Esophagus (tissue), 2 donors: ENCODE data around the gene USP3. TPM values are rescaled to one million over a fixed set of nuclear protein-coding genes. Genes with fewer than 3 reads are reported as not detected.

ENCODE experiments used
- H3K27ac ChIP-seq, 2 donors: one replicate each; pipeline ENCODE4 v1.5.1; 2013; ENCODE audit warnings: low read depth in 2 of 2, mild to moderate bottlenecking in 2 of 2, inconsistent platforms in 1 of 2, low read length in 1 of 2, moderate library complexity in 1 of 2
- H3K27me3 ChIP-seq, 2 donors: one replicate each; pipeline ENCODE4 v1.6.1; 2013; ENCODE audit warnings: low read length in 2 of 2, control low read depth in 1 of 2, mild to moderate bottlenecking in 1 of 2; ENCODE audit not compliant: insufficient read depth in 2 of 2, control insufficient read depth in 1 of 2
- H3K36me3 ChIP-seq, 2 donors: one replicate each; pipeline ENCODE4 v1.6.1; 2013; ENCODE audit warnings: low read length in 1 of 2; ENCODE audit not compliant: control insufficient read depth in 2 of 2, insufficient read depth in 2 of 2
- H3K4me1 ChIP-seq, 2 donors: one replicate each; pipeline ENCODE4 v1.6.1; 2013; ENCODE audit warnings: low read length in 1 of 2; ENCODE audit not compliant: control insufficient read depth in 2 of 2, insufficient read depth in 2 of 2
- H3K4me3 ChIP-seq, 2 donors: one replicate each; pipeline ENCODE4 v1.5.1; 2013; ENCODE audit warnings: low read length in 2 of 2, mild to moderate bottlenecking in 2 of 2, low read depth in 1 of 2, moderate library complexity in 1 of 2
- H3K9me3 ChIP-seq, 2 donors: one replicate each; pipeline ENCODE4 v1.6.1; 2013; ENCODE audit warnings: mild to moderate bottlenecking in 2 of 2, low read depth in 1 of 2, low read length in 1 of 2, moderate library complexity in 1 of 2; ENCODE audit not compliant: control insufficient read depth in 2 of 2, insufficient read depth in 1 of 2
- WGBS, 2 donors: extraction: QIAGEN DNeasy Blood & Tissue Kit; methylation state at CpG; one replicate each; pipeline ENCODE4 v1.1.7; 2013; 5-methylcytosine and 5-hydroxymethylcytosine counted together
- polyA plus RNA-seq, 2 donors: library from polyadenylated mRNA; stranded (reverse); fragments of 200-250 nt; gene quantifications; one replicate each; pipeline ENCODE4 v1.2.3, GENCODE V29; 2013
- donor health status: healthy with polysubstance abuse.
- donor health status: Bipolar disorder and iron deficiency.

Gene USP3
- polyA plus RNA-seq, 2 donors: 14.0 to 15.0 TPM

- Histone ChIP-seq H3K36me3 (no peaks in the 10 kb centered on the region), H3K4me1 (peaks cover 3 to 10% of the 10 kb centered on the region in 2 donors), H3K27me3 (no peaks in the 10 kb centered on the region), H3K9me3 (no peaks in the 10 kb centered on the region), H3K27ac (peak overlapping the region in 1 of 2 donors; percentile 2), H3K4me3 (no peak overlapping the region)
- 60 to 61% methylated on average over 8 to 9 of the region's 9 CpGs for WGBS, 2 donors
These were observed 29.5 kb upstream of the USP3 start for GRCh38 chr15:63474810-63475316.

- Histone ChIP-seq H3K36me3 (no peaks in the 10 kb centered on the region), H3K27ac (peak overlapping the region in 1 of 2 donors; percentile 5), H3K9me3 (no peaks in the 10 kb centered on the region), H3K27me3 (no peaks in the 10 kb centered on the region), H3K4me1 (peaks cover 3 to 10% of the 10 kb centered on the region in 2 donors), H3K4me3 (no peak overlapping the region)
- 90 to 92% methylated on average over 9 of the region's 9 CpGs for WGBS, 2 donors
These were observed 28.7 kb upstream of the USP3 start for GRCh38 chr15:63475707-63476106.

- WGBS, 2 donors: 50 to 60% methylated on average over 2 of the region's 2 CpGs
- Histone ChIP-seq H3K4me1 (peaks cover 3 to 12% of the 10 kb centered on the region in 2 donors), H3K27me3 (no peaks in the 10 kb centered on the region), H3K27ac (no peak overlapping the region), H3K4me3 (no peak overlapping the region), H3K36me3 (no peaks in the 10 kb centered on the region), H3K9me3 (no peaks in the 10 kb centered on the region)
These were observed 28.2 kb upstream of the USP3 start for GRCh38 chr15:63476229-63476632.

GRCh38 chr15:63478243-63478642 is 26.1 kb upstream of the USP3 start:
- peaks cover 3 to 12% of the 10 kb centered on the region in 2 donors for H3K4me1 ChIP-seq
- no peaks in the 10 kb centered on the region for H3K27me3 ChIP-seq
- H3K9me3 ChIP-seq: no peaks in the 10 kb centered on the region
- no peaks in the 10 kb centered on the region for H3K36me3 ChIP-seq
- WGBS, 2 donors: 94 to 95% methylated on average over 6 of the region's 6 CpGs
- no peak overlapping the region for H3K4me3 ChIP-seq
- no peak overlapping the region for H3K27ac ChIP-seq

DNA sequence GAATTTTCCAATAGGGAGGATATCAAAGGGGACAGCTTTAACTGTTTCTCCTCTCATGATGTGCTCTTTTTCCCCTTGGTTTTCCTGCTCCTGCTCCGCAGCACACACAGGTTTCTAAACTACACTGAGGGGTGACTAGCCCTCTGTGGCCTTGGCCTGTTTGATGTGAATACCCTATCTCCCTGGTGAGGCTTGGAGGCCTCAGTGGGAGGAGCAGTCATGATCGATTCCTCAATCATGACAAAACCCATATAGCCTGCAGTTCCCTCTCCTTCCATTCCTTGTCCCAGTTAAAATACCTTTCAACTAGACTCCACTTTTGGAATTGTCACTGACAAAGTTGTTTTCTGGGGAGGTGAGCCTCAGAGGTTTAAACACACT is 24.0 kb upstream of the USP3 start:
- no peaks in the 10 kb centered on the region for H3K9me3 ChIP-seq
- H3K4me1 ChIP-seq: peaks cover 3 to 7% of the 10 kb centered on the region in 2 donors
- no peak overlapping the region for H3K4me3 ChIP-seq
- no peaks in the 10 kb centered on the region for H3K27me3 ChIP-seq
- 87 to 88% methylated on average over 2 of the region's 2 CpGs for WGBS, 2 donors
- no peak overlapping the region for H3K27ac ChIP-seq
- no peaks in the 10 kb centered on the region for H3K36me3 ChIP-seq

DNA sequence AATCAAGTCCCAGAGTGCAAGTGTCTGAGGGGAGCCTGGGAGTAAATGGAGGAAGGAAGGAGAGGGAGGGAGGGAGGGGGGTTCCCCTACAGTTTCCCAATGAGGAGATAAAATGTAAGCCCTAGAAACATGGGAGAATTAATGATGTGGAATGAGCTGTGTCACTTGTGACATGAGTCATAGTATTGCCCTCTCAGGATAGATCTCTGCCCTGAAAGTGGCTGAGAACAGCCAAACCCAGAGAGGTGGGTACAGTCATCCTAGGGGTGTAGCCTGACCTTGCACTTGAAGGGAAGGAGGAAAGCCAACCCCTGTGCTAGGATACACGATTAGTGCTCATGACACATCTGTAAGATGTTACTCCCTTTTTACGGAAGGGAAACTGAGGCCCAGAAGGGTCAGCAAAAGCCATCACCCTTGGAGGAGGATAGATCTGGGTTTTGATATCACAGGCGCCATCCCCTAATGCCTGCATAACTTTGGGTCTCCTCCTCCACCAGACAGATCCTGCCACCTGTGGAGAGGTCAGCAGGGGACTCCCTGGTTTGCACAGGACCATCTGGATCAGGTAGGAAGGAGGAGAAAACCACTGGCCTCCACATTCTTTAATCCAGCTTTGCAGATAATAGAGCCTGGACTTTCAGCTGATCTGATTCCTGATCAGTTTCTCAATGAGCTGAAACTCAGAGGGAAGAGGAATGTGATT is 23.1 kb upstream of the USP3 start:
- no peaks in the 10 kb centered on the region for H3K9me3 ChIP-seq
- H3K4me3 ChIP-seq: no peak overlapping the region
- H3K36me3 ChIP-seq: no peaks in the 10 kb centered on the region
- 66 to 80% methylated on average over 3 of the region's 3 CpGs for WGBS, 2 donors
- no peaks in the 10 kb centered on the region for H3K27me3 ChIP-seq
- peaks cover 3 to 7% of the 10 kb centered on the region in 2 donors for H3K4me1 ChIP-seq
- H3K27ac ChIP-seq: no peak overlapping the region

DNA sequence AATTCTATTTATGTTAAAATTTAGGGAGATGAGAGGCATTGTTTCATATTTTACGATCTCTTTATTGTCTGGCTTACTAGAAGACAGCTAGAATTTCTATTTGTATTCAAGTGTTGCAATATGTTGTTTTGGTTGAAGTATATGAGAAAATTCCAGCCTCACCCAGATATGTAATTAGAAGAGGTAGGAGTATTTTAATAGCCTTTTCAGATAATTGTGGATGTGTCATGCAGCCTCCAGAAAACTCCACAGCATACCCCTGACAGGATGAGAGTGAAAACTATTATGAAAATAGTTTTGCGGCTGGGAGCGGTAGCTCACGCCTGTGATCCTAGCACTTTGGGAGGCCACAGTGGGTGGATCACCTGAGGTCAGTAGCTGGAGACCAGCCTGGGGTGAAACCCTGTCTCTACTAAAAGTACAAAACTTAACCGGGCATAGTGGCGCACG is 21.5 kb upstream of the USP3 start:
- no peaks in the 10 kb centered on the region for H3K9me3 ChIP-seq
- H3K27ac ChIP-seq: peak overlapping the region in 1 of 2 donors; percentile 55
- peaks cover 0 to 2% of the 10 kb centered on the region in 2 donors for H3K4me1 ChIP-seq
- 75 to 81% methylated on average over 7 of the region's 7 CpGs for WGBS, 2 donors
- H3K27me3 ChIP-seq: no peaks in the 10 kb centered on the region
- H3K36me3 ChIP-seq: no peaks in the 10 kb centered on the region
- H3K4me3 ChIP-seq: no peak overlapping the region

GRCh38 chr15:63483521-63484371 is 20.6 kb upstream of the USP3 start:
- 58 to 60% methylated on average over 6 of the region's 6 CpGs for WGBS, 2 donors
- H3K27ac ChIP-seq: peak overlapping the region; percentile 52 to 55
- no peak overlapping the region for H3K4me3 ChIP-seq
- no peaks in the 10 kb centered on the region for H3K27me3 ChIP-seq
- H3K9me3 ChIP-seq: no peaks in the 10 kb centered on the region
- H3K4me1 ChIP-seq: peaks cover 0 to 2% of the 10 kb centered on the region in 2 donors
- no peaks in the 10 kb centered on the region for H3K36me3 ChIP-seq

GRCh38 chr15:63484433-63485186 is 19.8 kb upstream of the USP3 start:
- 75 to 81% methylated on average over 6 of the region's 6 CpGs for WGBS, 2 donors
- Histone ChIP-seq H3K36me3 (no peaks in the 10 kb centered on the region), H3K27ac (no peak overlapping the region), H3K27me3 (no peaks in the 10 kb centered on the region), H3K9me3 (no peaks in the 10 kb centered on the region), H3K4me1 (peaks cover 0 to 2% of the 10 kb centered on the region in 2 donors), H3K4me3 (no peak overlapping the region)
